H9 (cell line): ENCODE data around the gene BICD2. TPM values are rescaled to one million over a fixed set of nuclear protein-coding genes. Genes with fewer than 3 reads are reported as not detected.

Experiments
- DNase-seq: peaks from one replicate; pipeline ENCODE4 v3.0.0-alpha.2; 2017
- H2AFZ ChIP-seq: one replicate; pipeline ENCODE4 v1.6.1; 2013; ENCODE audit warnings: mild to moderate bottlenecking, low read length, control low read depth, moderate library complexity
- H2AK5ac ChIP-seq: 2 replicates; pipeline ENCODE4 v1.6.1; 2013; ENCODE audit warnings: low read length, control low read depth, mixed read lengths; ENCODE audit not compliant: insufficient read length
- H2BK120ac ChIP-seq: one replicate; pipeline ENCODE4 v1.6.1; 2013; ENCODE audit warnings: low read depth, mild to moderate bottlenecking, low read length, control low read depth, inconsistent platforms; ENCODE audit not compliant: poor library complexity, severe bottlenecking
- H2BK12ac ChIP-seq: 2 replicates; pipeline ENCODE4 v1.6.1; 2013; ENCODE audit warnings: low read length, control low read depth, mixed read lengths, low read depth; ENCODE audit not compliant: insufficient read length
- H2BK15ac ChIP-seq: 2 replicates; pipeline ENCODE4 v1.6.1; 2013; ENCODE audit warnings: low read depth, low read length, control low read depth
- H2BK20ac ChIP-seq: one replicate; pipeline ENCODE4 v1.6.1; 2013; ENCODE audit warnings: low read depth, mild to moderate bottlenecking, low read length, control low read depth, inconsistent platforms; ENCODE audit not compliant: poor library complexity, severe bottlenecking
- H2BK5ac ChIP-seq: 2 replicates; pipeline ENCODE4 v1.6.1; 2013; ENCODE audit warnings: low read length, control low read depth, mixed read lengths; ENCODE audit not compliant: insufficient read length
- H3K14ac ChIP-seq: 2 replicates; pipeline ENCODE4 v1.6.1; 2013; ENCODE audit warnings: low read length, control low read depth; ENCODE audit not compliant: insufficient read depth
- H3K18ac ChIP-seq: 2 replicates; pipeline ENCODE4 v1.6.1; 2013; ENCODE audit warnings: low read depth, mild to moderate bottlenecking, mixed read lengths, low read length, control low read depth; ENCODE audit not compliant: insufficient read length
- H3K23ac ChIP-seq: 2 replicates; pipeline ENCODE4 v1.6.1; 2013; ENCODE audit warnings: low read length, control low read depth, mixed read lengths, low read depth; ENCODE audit not compliant: insufficient read length
- H3K23me2 ChIP-seq: 2 replicates; pipeline ENCODE4 v1.6.1; 2013; ENCODE audit warnings: low read depth, mild to moderate bottlenecking, mixed read lengths, low read length, control low read depth; ENCODE audit not compliant: insufficient read length, poor library complexity, severe bottlenecking
- H3K27ac ChIP-seq: 2 replicates; pipeline ENCODE4 v1.5.1; 2013; ENCODE audit warnings: low read length, control low read depth, mixed read lengths, low read depth; ENCODE audit not compliant: insufficient read length
- H3K27me3 ChIP-seq: 2 replicates; pipeline ENCODE4 v1.6.1; 2013; ENCODE audit warnings: low read length, control low read depth, inconsistent platforms; ENCODE audit not compliant: insufficient read depth
- H3K4ac ChIP-seq: 2 replicates; pipeline ENCODE4 v1.6.1; 2013; ENCODE audit warnings: low read depth, mild to moderate bottlenecking, control low read depth, inconsistent platforms, low read length, moderate library complexity
- H3K4me1 ChIP-seq: 2 replicates; pipeline ENCODE4 v1.6.1; 2013; ENCODE audit warnings: low read length, control low read depth, inconsistent platforms; ENCODE audit not compliant: insufficient read depth
- H3K4me2 ChIP-seq: 2 replicates; pipeline ENCODE4 v1.6.1; 2013; ENCODE audit warnings: low read length, control low read depth, mixed read lengths; ENCODE audit not compliant: insufficient read length, insufficient read depth
- H3K56ac ChIP-seq: 2 replicates; pipeline ENCODE4 v1.6.1; 2013; ENCODE audit warnings: low read depth, mild to moderate bottlenecking, mixed read lengths, low read length, control low read depth; ENCODE audit not compliant: insufficient read length
- H3K79me1 ChIP-seq: 2 replicates; pipeline ENCODE4 v1.6.1; 2013; ENCODE audit warnings: low read depth, mild to moderate bottlenecking, moderate library complexity, low read length, control low read depth, inconsistent platforms; ENCODE audit not compliant: insufficient read depth, poor library complexity, severe bottlenecking
- H3K79me2 ChIP-seq: 2 replicates; pipeline ENCODE4 v1.6.1; 2013; ENCODE audit warnings: low read length, control low read depth, inconsistent platforms; ENCODE audit not compliant: insufficient read depth
- H3K9ac ChIP-seq: 2 replicates; pipeline ENCODE4 v1.6.1; 2013; ENCODE audit warnings: low read length, control low read depth, mixed read lengths; ENCODE audit not compliant: insufficient read length; ENCODE audit errors: extremely low read depth
- H3K9me3 ChIP-seq: one replicate; pipeline ENCODE4 v1.6.1; 2013; ENCODE audit warnings: low read depth, low read length, inconsistent platforms; ENCODE audit not compliant: control insufficient read depth
- H3T11ph ChIP-seq: one replicate; pipeline ENCODE4 v1.6.1; 2013; ENCODE audit warnings: mild to moderate bottlenecking, low read length, control low read depth, inconsistent platforms
- H4K20me1 ChIP-seq: one replicate; pipeline ENCODE4 v1.6.1; 2013; ENCODE audit not compliant: control insufficient read depth, insufficient read length, insufficient read depth
- H4K5ac ChIP-seq: 2 replicates; pipeline ENCODE4 v1.6.1; 2013; ENCODE audit warnings: low read depth, mild to moderate bottlenecking, mixed read lengths, low read length, control low read depth; ENCODE audit not compliant: insufficient read length
- H4K8ac ChIP-seq: replicated peaks from 2 replicates; pipeline ENCODE4 v1.6.1; 2013; ENCODE audit warnings: low read length, control low read depth, mixed read lengths, low read depth; ENCODE audit not compliant: insufficient read length
- H4K91ac ChIP-seq: 2 replicates; pipeline ENCODE4 v1.6.1; 2013; ENCODE audit warnings: low read depth, mild to moderate bottlenecking, moderate library complexity, mixed read lengths, low read length, control low read depth; ENCODE audit not compliant: insufficient read length
- H3K27ac Mint-ChIP-seq, 3 experiments: 2 replicates in 2 of 3; 3 replicates in 1 of 3; pipeline ENCODE4 v1.8.0; 2020 to 2021; ENCODE audit warnings: mixed read lengths in 3 of 3, mild to moderate bottlenecking in 1 of 3, moderate library complexity in 1 of 3
- H3K27me3 Mint-ChIP-seq: 2 replicates; pipeline ENCODE4 v1.8.0; 2021; ENCODE audit warnings: low read depth, mild to moderate bottlenecking, moderate library complexity, mixed read lengths
- H3K36me3 Mint-ChIP-seq, 3 experiments: 2 replicates in 2 of 3; 3 replicates in 1 of 3; pipeline ENCODE4 v1.8.0; 2020 to 2021; ENCODE audit warnings: low read depth in 3 of 3, mixed read lengths in 3 of 3; ENCODE audit not compliant: insufficient read depth in 1 of 3
- H3K4me1 Mint-ChIP-seq, 2 experiments: 2 replicates each; pipeline ENCODE4 v1.8.0; 2020; ENCODE audit warnings: mixed read lengths in 2 of 2
- H3K4me3 Mint-ChIP-seq, 2 experiments: 2 replicates in 1 of 2; 3 replicates in 1 of 2; pipeline ENCODE4 v1.8.0; 2020 to 2021; ENCODE audit warnings: mild to moderate bottlenecking in 2 of 2, mixed read lengths in 2 of 2, moderate library complexity in 1 of 2
- H3K9me3 Mint-ChIP-seq, 2 experiments: 2 replicates in 1 of 2; 3 replicates in 1 of 2; pipeline ENCODE4 v1.8.0; 2020; ENCODE audit warnings: mild to moderate bottlenecking in 2 of 2, mixed read lengths in 2 of 2, moderate library complexity in 1 of 2
- WGBS: extraction: QIAGEN DNeasy Blood & Tissue Kit; methylation state at CpG from one replicate; pipeline ENCODE4 v1.1.7; 2013; ENCODE audit warnings: missing lambda C conversion rate, low lambda C conversion rate, mixed read lengths; ENCODE audit not compliant: insufficient read length; ENCODE audit errors: extremely low coverage; 5-methylcytosine and 5-hydroxymethylcytosine counted together
- total RNA-seq: library from RNA; stranded (reverse); gene quantifications from 2 replicates; pipeline ENCODE4 v1.2.1, GENCODE V29; 2021
- TF ChIP-seq, protein P1 (sequence below): fragments of 200-600 bp; sonication (generic); conservative IDR thresholded peaks from 3 replicates; pipeline ENCODE4 v1.8.0; 2021; ENCODE audit warnings: antibody characterized with exemption, mild to moderate bottlenecking

BICD2 gene
- total RNA-seq, 1 experiment from 2014 or later, result 22.3 TPM

DNA sequence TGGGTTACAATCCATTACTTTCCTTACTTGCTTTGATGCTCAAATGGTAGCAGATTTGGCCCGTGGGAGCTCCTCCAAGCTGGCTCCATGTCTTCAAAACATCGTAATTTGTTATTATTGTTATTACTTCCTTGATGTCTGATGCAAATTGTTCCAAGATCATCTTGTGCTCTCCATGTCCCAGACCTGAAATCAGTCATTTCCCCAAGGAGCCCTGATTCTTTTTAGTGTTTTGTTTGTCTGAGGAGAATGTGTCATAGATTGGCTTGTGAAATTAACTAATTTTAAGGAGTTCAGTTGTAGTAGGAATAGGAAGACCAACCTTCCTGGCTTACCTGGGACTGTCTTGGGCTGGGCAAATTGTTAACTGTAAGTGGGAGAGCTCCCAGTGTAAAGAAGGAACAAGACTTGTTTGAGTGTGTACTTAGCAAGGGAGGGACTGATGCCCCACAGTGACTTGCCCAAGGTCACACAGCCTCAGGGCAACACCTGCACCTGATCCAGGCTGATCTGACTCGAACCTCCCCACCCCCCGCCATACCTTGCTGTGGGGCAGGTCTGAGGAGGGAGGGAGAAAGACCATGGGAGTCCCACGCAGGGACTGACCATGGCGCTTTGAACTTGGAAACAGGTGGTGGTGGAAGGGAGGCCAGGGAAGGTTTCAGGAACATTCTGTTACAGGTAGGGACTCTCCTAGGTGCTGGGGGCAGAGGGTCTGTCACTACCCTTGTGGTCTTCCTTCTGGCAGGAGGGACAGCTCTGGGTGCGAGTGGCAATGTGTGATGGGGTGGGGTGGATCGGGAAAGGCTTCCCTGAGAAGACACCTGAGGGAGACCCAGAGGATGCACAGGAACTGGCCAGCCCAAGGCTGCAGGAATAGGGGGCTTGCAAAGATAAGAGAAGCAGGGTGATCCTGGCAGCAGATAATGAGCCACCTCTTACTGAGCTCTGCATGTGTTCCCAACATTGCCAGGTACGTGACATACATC is 2.7 kb upstream of the BICD2 start:
- Histone ChIP-seq H3K27me3 (no peaks in the 10 kb centered on the region), H3T11ph (no peak overlapping the region), H3K79me1 (no peaks in the 10 kb centered on the region), H3K27ac (no peak overlapping the region), H2BK15ac (no peak overlapping the region), H3K23ac (no peak overlapping the region), H3K23me2 (peaks cover 6% of the 10 kb centered on the region), H3K9me3 (no peaks in the 10 kb centered on the region), H4K20me1 (no peaks in the 10 kb centered on the region), H2AFZ (no peak overlapping the region), H4K91ac (no peak overlapping the region), H3K4me2 (no peak overlapping the region), H2BK120ac (no peak overlapping the region), H4K8ac (no peak overlapping the region), H2BK5ac (no peak overlapping the region), H2AK5ac (no peak overlapping the region), H2BK20ac (no peak overlapping the region), H3K56ac (no peak overlapping the region), H3K18ac (no peak overlapping the region), H3K79me2 (peaks cover 15% of the 10 kb centered on the region; the same call in 1 of the 2 replicates), H3K14ac (no peak overlapping the region), H3K4ac (no peak overlapping the region), H4K5ac (no peak overlapping the region), H3K4me1 (peaks cover 2% of the 10 kb centered on the region; the same call in 1 of the 2 replicates), H3K9ac (no peak overlapping the region), H2BK12ac (no peak overlapping the region)
- Mint-ChIP-seq H3K27me3 (peaks cover 6% of the 10 kb centered on the region; the same call in 1 of the 2 replicates), H3K4me1 (peaks cover 28 to 36% of the 10 kb centered on the region in 2 experiments), H3K4me3 (no peak overlapping the region), H3K36me3 (no peaks in the 10 kb centered on the region), H3K9me3 (no peaks in the 10 kb centered on the region), H3K27ac (no peak overlapping the region; a peak in 1 of 7 replicates)
- no CpG with 5 or more reads among the region's 9 CpGs for WGBS
- DNase-seq, result no peak
- TF ChIP-seq, protein P1, sequence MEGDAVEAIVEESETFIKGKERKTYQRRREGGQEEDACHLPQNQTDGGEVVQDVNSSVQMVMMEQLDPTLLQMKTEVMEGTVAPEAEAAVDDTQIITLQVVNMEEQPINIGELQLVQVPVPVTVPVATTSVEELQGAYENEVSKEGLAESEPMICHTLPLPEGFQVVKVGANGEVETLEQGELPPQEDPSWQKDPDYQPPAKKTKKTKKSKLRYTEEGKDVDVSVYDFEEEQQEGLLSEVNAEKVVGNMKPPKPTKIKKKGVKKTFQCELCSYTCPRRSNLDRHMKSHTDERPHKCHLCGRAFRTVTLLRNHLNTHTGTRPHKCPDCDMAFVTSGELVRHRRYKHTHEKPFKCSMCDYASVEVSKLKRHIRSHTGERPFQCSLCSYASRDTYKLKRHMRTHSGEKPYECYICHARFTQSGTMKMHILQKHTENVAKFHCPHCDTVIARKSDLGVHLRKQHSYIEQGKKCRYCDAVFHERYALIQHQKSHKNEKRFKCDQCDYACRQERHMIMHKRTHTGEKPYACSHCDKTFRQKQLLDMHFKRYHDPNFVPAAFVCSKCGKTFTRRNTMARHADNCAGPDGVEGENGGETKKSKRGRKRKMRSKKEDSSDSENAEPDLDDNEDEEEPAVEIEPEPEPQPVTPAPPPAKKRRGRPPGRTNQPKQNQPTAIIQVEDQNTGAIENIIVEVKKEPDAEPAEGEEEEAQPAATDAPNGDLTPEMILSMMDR, result no peak
